NCI-H1417 treated with DMSO at 0.1 percent for 48 hours (cell line): ENCODE results near the gene WSB1.
"Not testable (repeated sequence)": the region's sequence is repeated elsewhere in the genome, so short reads cannot be mapped to it uniquely, and the experiment has no call there.

Experiments
- DNase-seq: peaks from one replicate; lab custom pipeline; 2025; lab: John Stamatoyannopoulos, UW

The WSB1 gene

GRCh38 chr17:27293898-27294688 lies at the start of gene WSB1:
WSB1 (plus strand) TSS chr17:27294114; CDS start chr17:27294396, 282 bp downstream.
- peak; percentile 77 for DNase-seq

- no peak for DNase-seq
Measured at GRCh38 chr17:27244491-27245223, 49.3 kb upstream of the WSB1 start.

GRCh38 chr17:27245230-27245696 lies 48.7 kb upstream of the WSB1 start:
- DNase-seq, result no peak

GRCh38 chr17:27246537-27246936 lies 47.4 kb upstream of the WSB1 start:
- no peak for DNase-seq

GRCh38 chr17:27247071-27247957 lies 46.6 kb upstream of the WSB1 start:
- DNase-seq, result no peak

GRCh38 chr17:27247958-27248342 lies 46.0 kb upstream of the WSB1 start:
- no peak for DNase-seq

- not testable (repeated sequence) for DNase-seq
Measured at GRCh38 chr17:27250791-27251190, 43.1 kb upstream of the WSB1 start.

- not testable (repeated sequence) for DNase-seq
Measured at GRCh38 chr17:27254802-27255201, 39.1 kb upstream of the WSB1 start.

GRCh38 chr17:27256225-27257030 lies 37.5 kb upstream of the WSB1 start:
- DNase-seq, result no peak

- no peak for DNase-seq
Measured at GRCh38 chr17:27257031-27257357, 36.9 kb upstream of the WSB1 start.

- DNase-seq, result no peak
Measured at GRCh38 chr17:27259356-27259755, 34.6 kb upstream of the WSB1 start.

- no peak for DNase-seq
Measured at GRCh38 chr17:27263386-27263785, 30.5 kb upstream of the WSB1 start.

GRCh38 chr17:27264068-27264812 lies 29.7 kb upstream of the WSB1 start:
- DNase-seq, result no peak

GRCh38 chr17:27265333-27265732 lies 28.6 kb upstream of the WSB1 start:
- no peak for DNase-seq

GRCh38 chr17:27266228-27266627 lies 27.7 kb upstream of the WSB1 start:
- DNase-seq, result no peak

GRCh38 chr17:27268394-27269085 lies 25.4 kb upstream of the WSB1 start:
- no peak for DNase-seq

GRCh38 chr17:27269201-27269600 lies 24.7 kb upstream of the WSB1 start:
- DNase-seq, result no peak

GRCh38 chr17:27269974-27270373 lies 23.9 kb upstream of the WSB1 start:
- no peak for DNase-seq

- no peak for DNase-seq
Measured at GRCh38 chr17:27276653-27277156, 17.2 kb upstream of the WSB1 start.

- DNase-seq, result not testable (repeated sequence)
Measured at GRCh38 chr17:27279132-27279531, 14.8 kb upstream of the WSB1 start.
